DMS153 treated with DMSO at 0.1 percent for 48 hours (cell line): ENCODE data around the gene RGPD4.
"Not testable (repeated sequence)": the region's sequence is repeated elsewhere in the genome, so short reads cannot be mapped to it uniquely, and the experiment has no call there.

ENCODE experiments used
- DNase-seq: peaks from one replicate; lab custom pipeline; 2025; ENCODE audit not compliant: unreplicated experiment; lab: John Stamatoyannopoulos, UW

Gene RGPD4

DNA sequence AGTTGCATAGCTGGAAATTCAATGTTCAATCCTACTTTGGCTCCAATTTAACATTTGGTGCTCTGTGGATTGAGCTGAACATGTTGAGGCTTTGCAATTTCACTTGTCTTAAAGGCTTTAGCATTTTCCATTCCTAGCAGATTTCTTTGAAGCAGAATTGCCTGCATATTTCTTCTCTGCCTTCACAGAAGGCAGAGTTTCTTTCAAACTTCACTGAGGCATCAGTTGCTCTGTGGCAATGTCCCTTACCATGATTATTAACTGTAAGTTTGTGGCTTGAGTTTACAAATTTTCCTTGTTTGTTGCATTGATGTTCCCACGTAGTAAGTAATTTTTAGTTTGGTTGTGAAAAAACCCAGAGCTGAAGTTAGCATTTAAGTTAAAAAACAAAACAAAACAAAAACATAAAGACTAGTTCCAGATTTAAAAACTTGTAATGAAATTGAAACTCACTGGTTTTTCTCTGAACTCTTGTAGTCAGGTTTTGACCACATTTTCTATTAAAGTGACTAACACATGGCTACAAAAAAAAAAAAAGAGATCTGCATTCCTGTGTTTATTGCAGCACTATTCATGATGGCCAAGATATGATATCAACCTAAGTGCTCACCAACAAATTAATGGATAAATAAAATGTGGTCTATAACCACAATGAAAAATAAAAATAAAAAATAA lies 90.1 kb downstream of the RGPD4 start:
- DNase-seq = not testable (repeated sequence)

- DNase-seq = no peak
These were observed 100.4 kb downstream of the RGPD4 start for GRCh38 chr2:107927034-107927534.

DNA sequence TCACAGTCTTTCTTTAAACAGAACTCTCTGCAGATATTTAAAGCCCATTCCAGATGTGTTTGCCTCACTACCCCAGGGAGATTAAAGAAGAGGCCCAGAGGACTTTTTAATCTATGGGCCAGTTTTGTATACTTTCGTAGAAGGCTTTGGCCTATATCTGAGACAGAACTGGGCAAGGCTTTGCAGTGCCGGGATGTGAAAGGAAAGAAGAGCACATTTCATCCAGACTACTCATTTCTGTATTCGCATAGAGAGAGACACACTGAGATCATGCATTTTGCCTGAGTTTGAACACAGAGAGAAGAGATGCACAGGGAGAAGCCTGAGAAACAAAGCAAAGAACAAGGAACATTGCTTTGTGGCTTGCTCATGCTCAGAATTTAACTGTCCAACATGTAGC lies 104.7 kb downstream of the RGPD4 start:
- no peak for DNase-seq

GRCh38 chr2:107932488-107932887 lies 105.8 kb downstream of the RGPD4 start:
- DNase-seq = no peak

DNA sequence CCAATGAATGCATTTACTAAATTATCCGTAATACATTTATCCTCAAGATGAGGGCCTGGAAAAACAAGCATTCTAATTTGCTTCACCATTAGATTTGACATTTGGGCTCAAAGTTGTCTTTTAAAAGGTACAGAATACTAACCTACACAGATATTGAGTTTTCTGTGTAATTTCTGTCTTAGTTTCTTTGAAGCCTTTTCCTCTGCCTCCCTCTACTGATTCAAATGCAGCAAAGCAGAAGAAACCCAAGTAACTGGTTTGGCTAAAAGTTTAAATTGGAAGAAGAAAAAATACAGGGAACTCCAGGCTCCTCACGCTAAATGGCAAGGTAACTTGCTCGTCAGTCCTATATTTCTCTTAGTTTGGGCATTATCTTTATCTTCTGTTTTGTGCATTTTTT lies 106.3 kb downstream of the RGPD4 start:
- peak; percentile 8 for DNase-seq

GRCh38 chr2:107936433-107937359 lies 110.0 kb downstream of the RGPD4 start:
- peak; percentile 7 for DNase-seq
